ENCODE results near the gene ARID1A. TPM values are rescaled to one million over a fixed set of nuclear protein-coding genes. Genes with fewer than 3 reads are reported as not detected.
"Not testable (repeated sequence)": the region's sequence is repeated elsewhere in the genome, so short reads cannot be mapped to it uniquely, and the experiment has no call there.

The ARID1A gene
- total RNA-seq, 1 donor from 2014 or later: 187 TPM

DNA sequence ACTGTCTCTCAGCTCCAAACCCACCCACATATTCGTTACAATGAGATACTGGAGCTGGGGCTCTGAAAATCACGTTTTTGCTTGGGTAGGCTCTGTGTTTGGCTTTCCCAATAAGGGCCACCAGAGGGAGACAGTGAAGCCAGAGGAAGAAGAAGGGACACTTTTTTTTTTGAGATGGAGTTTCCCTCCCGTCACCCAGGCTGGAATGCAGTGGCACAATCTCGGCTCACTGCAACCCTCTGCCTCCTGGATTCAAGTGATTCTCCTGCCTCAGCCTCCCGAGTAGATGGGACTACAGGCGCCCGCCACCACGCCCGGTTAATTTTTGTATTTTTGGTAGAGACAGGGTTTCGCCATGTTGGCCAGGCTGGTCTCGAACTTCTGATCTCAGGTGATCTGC, 114.3 kb downstream of the ARID1A start:
- H3K27ac Mint-ChIP-seq (ENCODE audit: unreplicated experiment); H3K36me3 Mint-ChIP-seq (ENCODE audit: unreplicated experiment); H3K9me3 Mint-ChIP-seq (ENCODE audit: unreplicated experiment); H3K27me3 Mint-ChIP-seq (ENCODE audit: unreplicated experiment); H3K4me3 Mint-ChIP-seq (ENCODE audit: unreplicated experiment); H3K4me1 Mint-ChIP-seq (ENCODE audit: low read depth, unreplicated experiment): not testable (repeated sequence)
- DNase-seq: peak; percentile 61
- TF ChIP-seq, protein P1, sequence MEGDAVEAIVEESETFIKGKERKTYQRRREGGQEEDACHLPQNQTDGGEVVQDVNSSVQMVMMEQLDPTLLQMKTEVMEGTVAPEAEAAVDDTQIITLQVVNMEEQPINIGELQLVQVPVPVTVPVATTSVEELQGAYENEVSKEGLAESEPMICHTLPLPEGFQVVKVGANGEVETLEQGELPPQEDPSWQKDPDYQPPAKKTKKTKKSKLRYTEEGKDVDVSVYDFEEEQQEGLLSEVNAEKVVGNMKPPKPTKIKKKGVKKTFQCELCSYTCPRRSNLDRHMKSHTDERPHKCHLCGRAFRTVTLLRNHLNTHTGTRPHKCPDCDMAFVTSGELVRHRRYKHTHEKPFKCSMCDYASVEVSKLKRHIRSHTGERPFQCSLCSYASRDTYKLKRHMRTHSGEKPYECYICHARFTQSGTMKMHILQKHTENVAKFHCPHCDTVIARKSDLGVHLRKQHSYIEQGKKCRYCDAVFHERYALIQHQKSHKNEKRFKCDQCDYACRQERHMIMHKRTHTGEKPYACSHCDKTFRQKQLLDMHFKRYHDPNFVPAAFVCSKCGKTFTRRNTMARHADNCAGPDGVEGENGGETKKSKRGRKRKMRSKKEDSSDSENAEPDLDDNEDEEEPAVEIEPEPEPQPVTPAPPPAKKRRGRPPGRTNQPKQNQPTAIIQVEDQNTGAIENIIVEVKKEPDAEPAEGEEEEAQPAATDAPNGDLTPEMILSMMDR (IDR thresholded peaks at IDR 0.05; ENCODE audit: partially characterized antibody, unreplicated experiment): peak; percentile 70

DNA sequence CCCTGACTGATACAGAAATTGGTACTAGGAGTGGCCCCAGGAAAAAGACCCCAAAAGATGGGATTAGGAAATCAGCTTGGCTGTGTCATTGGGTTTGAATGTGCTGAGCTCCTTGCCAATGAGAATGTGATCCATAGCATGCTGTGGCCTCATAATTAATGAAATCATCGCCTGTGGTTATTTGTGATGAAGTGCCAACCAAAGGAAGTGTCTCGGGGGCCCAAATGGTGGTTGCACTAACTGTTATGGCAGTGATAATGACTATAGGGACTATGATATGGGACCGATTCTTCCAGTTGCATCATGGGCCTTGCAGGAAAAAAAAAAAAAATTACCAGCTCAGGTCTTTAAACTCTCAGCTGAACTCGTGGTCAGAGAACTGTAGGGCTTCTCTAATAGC, 115.2 kb downstream of the ARID1A start:
- no peaks in the 10 kb centered on the region for H3K36me3 Mint-ChIP-seq (ENCODE audit: unreplicated experiment)
- peaks cover 2% of the 10 kb centered on the region for H3K27me3 Mint-ChIP-seq (ENCODE audit: unreplicated experiment)
- H3K4me1 Mint-ChIP-seq (ENCODE audit: low read depth, unreplicated experiment): no peaks in the 10 kb centered on the region
- peaks cover 2% of the 10 kb centered on the region for H3K9me3 Mint-ChIP-seq (ENCODE audit: unreplicated experiment)
- no peak overlapping the region for H3K27ac Mint-ChIP-seq (ENCODE audit: unreplicated experiment)
- TF ChIP-seq, protein P1 (IDR thresholded peaks at IDR 0.05; ENCODE audit: partially characterized antibody, unreplicated experiment): no peak
- DNase-seq: no peak
- H3K4me3 Mint-ChIP-seq (ENCODE audit: unreplicated experiment): no peak overlapping the region

DNA sequence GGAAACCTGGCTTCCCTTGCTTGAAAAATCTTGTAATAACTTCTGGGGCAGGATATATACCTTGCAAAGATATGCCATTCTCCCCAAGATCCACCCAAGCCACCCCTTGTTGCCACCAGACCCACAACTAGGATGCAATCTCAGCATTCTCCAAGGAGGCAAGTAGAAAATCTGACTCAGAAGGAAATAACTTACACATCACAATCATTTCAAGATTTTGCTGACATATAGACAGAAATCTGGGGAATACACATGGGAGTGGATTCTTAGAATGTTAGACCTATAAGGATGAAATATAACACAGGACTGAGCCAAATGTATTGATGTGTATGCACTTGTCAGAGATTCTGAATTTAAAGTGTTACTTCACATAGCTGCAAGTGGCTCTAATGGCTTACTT, 115.9 kb downstream of the ARID1A start:
- no peak overlapping the region for H3K4me3 Mint-ChIP-seq (ENCODE audit: unreplicated experiment)
- no peak for DNase-seq
- H3K27me3 Mint-ChIP-seq (ENCODE audit: unreplicated experiment): peaks cover 2% of the 10 kb centered on the region
- no peak overlapping the region for H3K27ac Mint-ChIP-seq (ENCODE audit: unreplicated experiment)
- peaks cover 3% of the 10 kb centered on the region for H3K9me3 Mint-ChIP-seq (ENCODE audit: unreplicated experiment)
- H3K36me3 Mint-ChIP-seq (ENCODE audit: unreplicated experiment): no peaks in the 10 kb centered on the region
- H3K4me1 Mint-ChIP-seq (ENCODE audit: low read depth, unreplicated experiment): no peaks in the 10 kb centered on the region
- TF ChIP-seq, protein P1 (IDR thresholded peaks at IDR 0.05; ENCODE audit: partially characterized antibody, unreplicated experiment): no peak

- no peak for DNase-seq
- no peak overlapping the region for H3K27ac Mint-ChIP-seq (ENCODE audit: unreplicated experiment)
- no peak overlapping the region for H3K4me3 Mint-ChIP-seq (ENCODE audit: unreplicated experiment)
- TF ChIP-seq, protein P1 (IDR thresholded peaks at IDR 0.05; ENCODE audit: partially characterized antibody, unreplicated experiment): no peak
- no peaks in the 10 kb centered on the region for H3K27me3 Mint-ChIP-seq (ENCODE audit: unreplicated experiment)
- no peaks in the 10 kb centered on the region for H3K4me1 Mint-ChIP-seq (ENCODE audit: low read depth, unreplicated experiment)
- H3K9me3 Mint-ChIP-seq (ENCODE audit: unreplicated experiment): peaks cover 5% of the 10 kb centered on the region
- H3K36me3 Mint-ChIP-seq (ENCODE audit: unreplicated experiment): no peaks in the 10 kb centered on the region
Measured at GRCh38 chr1:26814377-26814776, 118.6 kb downstream of the ARID1A start.

DNA sequence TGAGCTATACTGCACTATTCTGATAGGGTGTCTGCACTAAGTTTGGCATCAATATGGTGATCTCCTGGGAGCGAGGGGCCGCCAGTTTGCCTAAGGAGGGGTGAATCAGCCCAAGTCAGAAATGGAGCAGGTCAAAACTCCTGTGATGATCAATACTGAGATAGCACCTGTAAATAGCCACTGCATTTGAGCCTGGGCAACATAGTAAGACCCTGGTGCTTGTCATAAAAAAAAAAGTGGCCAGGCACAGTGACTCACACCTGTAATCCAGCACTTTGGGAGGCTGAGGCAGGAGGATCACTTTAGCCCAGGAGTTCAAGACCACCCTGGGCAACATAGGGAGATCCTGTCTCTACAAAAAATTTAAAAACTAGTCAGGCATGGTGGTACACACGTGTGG, 119.1 kb downstream of the ARID1A start:
- Mint-ChIP-seq H3K9me3 (ENCODE audit: unreplicated experiment) (peaks cover 5% of the 10 kb centered on the region), H3K27me3 (ENCODE audit: unreplicated experiment) (no peaks in the 10 kb centered on the region), H3K36me3 (ENCODE audit: unreplicated experiment) (no peaks in the 10 kb centered on the region), H3K4me1 (ENCODE audit: low read depth, unreplicated experiment) (no peaks in the 10 kb centered on the region), H3K27ac (ENCODE audit: unreplicated experiment) (no peak overlapping the region), H3K4me3 (ENCODE audit: unreplicated experiment) (no peak overlapping the region)
- TF ChIP-seq, protein P1 (IDR thresholded peaks at IDR 0.05; ENCODE audit: partially characterized antibody, unreplicated experiment): no peak
- no peak for DNase-seq
